Measurements from ENCODE around the gene C2CD2L. TPM values are rescaled to one million over a fixed set of nuclear protein-coding genes. Genes with fewer than 3 reads are reported as not detected.

The C2CD2L gene
- total and polyA plus RNA-seq, 7 donors: 5.3 to 22.6 (median 6.0) TPM

DNA sequence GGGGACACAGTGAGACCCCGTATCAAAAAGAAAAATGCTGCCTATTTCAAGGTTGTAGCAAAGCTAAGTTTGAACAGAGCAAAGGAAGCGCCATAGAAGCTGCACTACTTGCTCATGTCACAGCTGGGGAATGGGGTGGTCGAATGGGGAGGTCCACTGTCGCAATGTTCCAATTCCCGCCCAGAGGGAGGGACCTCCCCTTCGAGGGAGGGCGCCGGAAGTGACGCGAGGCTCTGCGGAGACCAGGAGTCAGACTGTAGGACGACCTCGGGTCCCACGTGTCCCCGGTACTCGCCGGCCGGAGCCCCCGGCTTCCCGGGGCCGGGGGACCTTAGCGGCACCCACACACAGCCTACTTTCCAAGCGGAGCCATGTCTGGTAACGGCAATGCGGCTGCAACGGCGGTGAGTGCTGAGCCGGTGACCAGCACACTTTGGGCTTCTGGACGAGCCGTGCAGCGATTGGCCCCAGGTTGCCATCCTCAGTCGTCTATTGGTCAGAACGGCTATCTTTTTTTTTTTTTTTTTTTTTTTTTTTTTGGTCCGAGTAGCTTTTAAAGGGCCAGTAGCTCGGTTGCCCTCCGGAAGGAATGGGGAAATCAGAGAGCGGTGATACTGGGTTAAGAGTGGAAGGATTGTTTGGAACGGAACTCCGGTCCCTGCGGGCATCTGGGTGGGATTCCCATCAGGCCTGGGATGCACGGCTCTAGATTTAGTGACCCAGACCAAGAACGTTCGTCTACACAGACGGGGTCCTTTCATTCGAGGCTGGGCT, 22.3 kb upstream of the C2CD2L start, which contains the start of gene HMBS:
TSS of gene HMBS (plus strand) at position 219 of the 774 bp plus-strand sequence. CDS start at position 372, 153 bp downstream.
- intact Hi-C loops (cut with DNase I): no loop called here
- Histone ChIP-seq H3K4me3 (peak within 1 kb of the TSS; percentile 62 to 82 (median 68)), H3K27ac (peak within 1 kb of the TSS; percentile 89 to 97 (median 92)), H3K9me3 (no peaks in the 10 kb centered on the region), H3K27me3 (no peaks in the 10 kb centered on the region), H3K4me1 (peaks cover 0 to 15% (median 14%) of the 10 kb centered on the region in 4 donors), H3K36me3 (peaks cover 0 to 31% (median 25%) of the 10 kb centered on the region in 4 donors)
- 1% methylated on average over 45 of the region's 45 CpGs for WGBS, 2 donors
- peak; percentile 53 to 83 (median 82) for TF ChIP-seq POLR2AphosphoS5 (IDR thresholded peaks at IDR 0.05)
- TF ChIP-seq EP300 (IDR thresholded peaks at IDR 0.05): no peak
- TF ChIP-seq, protein P1, sequence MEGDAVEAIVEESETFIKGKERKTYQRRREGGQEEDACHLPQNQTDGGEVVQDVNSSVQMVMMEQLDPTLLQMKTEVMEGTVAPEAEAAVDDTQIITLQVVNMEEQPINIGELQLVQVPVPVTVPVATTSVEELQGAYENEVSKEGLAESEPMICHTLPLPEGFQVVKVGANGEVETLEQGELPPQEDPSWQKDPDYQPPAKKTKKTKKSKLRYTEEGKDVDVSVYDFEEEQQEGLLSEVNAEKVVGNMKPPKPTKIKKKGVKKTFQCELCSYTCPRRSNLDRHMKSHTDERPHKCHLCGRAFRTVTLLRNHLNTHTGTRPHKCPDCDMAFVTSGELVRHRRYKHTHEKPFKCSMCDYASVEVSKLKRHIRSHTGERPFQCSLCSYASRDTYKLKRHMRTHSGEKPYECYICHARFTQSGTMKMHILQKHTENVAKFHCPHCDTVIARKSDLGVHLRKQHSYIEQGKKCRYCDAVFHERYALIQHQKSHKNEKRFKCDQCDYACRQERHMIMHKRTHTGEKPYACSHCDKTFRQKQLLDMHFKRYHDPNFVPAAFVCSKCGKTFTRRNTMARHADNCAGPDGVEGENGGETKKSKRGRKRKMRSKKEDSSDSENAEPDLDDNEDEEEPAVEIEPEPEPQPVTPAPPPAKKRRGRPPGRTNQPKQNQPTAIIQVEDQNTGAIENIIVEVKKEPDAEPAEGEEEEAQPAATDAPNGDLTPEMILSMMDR (IDR thresholded peaks at IDR 0.05): no peak
- TF ChIP-seq POLR2A (IDR thresholded peaks at IDR 0.05): peak in 1 of 2 donors; percentile 29
- DNase-seq: peak; percentile 98

DNA sequence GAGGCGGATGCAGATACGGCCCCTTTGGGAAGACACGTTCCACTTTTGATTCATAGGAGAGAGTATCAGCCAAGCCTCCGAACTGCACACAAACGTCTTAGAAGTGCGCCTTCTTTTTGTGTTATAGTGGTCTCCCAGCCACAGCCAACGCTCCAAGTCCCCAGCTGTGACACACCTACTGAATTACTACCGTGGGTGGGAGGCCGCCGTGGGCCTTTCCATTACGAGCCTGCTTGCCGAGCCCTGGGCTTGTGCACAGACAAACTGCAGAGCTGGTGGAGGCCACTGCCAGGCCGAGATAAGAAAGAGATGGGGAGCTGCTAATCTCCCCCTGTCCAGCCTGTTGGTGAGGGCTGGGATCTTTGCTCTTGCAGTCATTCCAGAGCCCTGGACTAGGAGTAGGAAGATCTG, 21.7 kb upstream of the C2CD2L start:
- H3K27ac ChIP-seq: peak overlapping the region; percentile 89 to 97 (median 92)
- WGBS, 2 donors: 0 to 1% methylated on average over 13 of the region's 13 CpGs
- peaks cover 0 to 25% (median 19%) of the 10 kb centered on the region in 4 donors for H3K36me3 ChIP-seq
- intact Hi-C loops (cut with DNase I): no loop called here
- no peaks in the 10 kb centered on the region for H3K9me3 ChIP-seq
- H3K4me1 ChIP-seq: peaks cover 0 to 15% (median 14%) of the 10 kb centered on the region in 4 donors
- H3K27me3 ChIP-seq: no peaks in the 10 kb centered on the region
- H3K4me3 ChIP-seq: peak overlapping the region; percentile 62 to 82 (median 68)
- no peak for TF ChIP-seq POLR2AphosphoS5 (IDR thresholded peaks at IDR 0.05)
- TF ChIP-seq, protein P1 (IDR thresholded peaks at IDR 0.05): no peak
- no peak for TF ChIP-seq POLR2A (IDR thresholded peaks at IDR 0.05)
- TF ChIP-seq EP300 (IDR thresholded peaks at IDR 0.05): no peak
- DNase-seq: no peak

DNA sequence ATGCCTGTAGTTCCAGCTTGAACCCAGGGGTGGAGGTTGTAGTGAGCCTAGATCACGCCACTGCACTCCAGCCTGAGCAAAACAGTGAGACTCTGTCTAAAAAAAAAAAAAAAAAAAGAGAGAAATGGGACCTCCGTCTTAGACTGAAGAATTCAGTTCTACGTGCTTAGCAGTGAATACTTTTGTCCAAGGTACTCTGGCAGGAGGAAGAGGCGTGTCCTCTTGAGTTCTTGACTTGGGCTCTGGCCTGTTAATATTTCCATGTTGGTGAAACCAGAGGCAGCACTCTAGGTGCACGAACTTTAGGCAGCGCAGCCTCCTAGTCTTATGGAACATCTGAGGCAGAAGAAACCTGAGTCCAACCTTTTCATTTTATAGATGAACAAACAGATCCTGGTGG, 20.0 kb upstream of the C2CD2L start:
- Histone ChIP-seq H3K27ac (no peak overlapping the region), H3K27me3 (no peaks in the 10 kb centered on the region), H3K36me3 (peaks cover 0 to 11% (median 2%) of the 10 kb centered on the region in 4 donors), H3K9me3 (no peaks in the 10 kb centered on the region), H3K4me3 (no peak overlapping the region), H3K4me1 (peaks cover 0 to 17% (median 14%) of the 10 kb centered on the region in 4 donors)
- TF ChIP-seq POLR2A (IDR thresholded peaks at IDR 0.05) (no peak), EP300 (IDR thresholded peaks at IDR 0.05) (no peak)
- TF ChIP-seq, protein P1 (IDR thresholded peaks at IDR 0.05): no peak
- DNase-seq: no peak
- 89 to 90% methylated on average over 6 of the region's 6 CpGs for WGBS, 2 donors
- intact Hi-C loops (cut with DNase I): no loop called here

DNA sequence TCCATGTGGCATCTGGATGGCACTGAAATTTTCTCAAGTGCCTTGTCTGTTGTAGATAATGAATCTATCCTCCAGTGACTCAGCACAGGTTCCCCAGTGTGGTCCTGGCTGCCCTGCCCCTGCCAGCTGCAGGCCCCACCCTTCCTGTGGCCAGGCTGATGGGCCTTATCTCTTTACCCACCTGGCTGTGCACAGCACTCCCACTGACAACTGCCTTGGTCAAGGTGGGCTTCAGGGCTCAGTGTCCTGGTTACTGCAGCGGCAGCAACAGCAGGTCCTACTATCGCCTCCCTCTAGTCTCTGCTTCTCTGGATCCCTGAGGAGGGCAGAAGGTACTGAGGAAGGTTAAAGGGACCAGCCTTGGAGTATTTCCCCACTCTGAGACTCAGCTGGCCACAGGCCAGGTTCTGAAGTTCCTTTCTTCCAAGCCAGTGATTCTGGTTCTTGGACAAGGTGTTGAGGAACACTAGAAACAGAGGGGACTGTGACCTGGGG, 19.4 kb upstream of the C2CD2L start:
- DNase-seq: no peak
- WGBS, 2 donors: 84 to 97% methylated on average over 2 of the region's 2 CpGs
- Histone ChIP-seq H3K4me1 (peaks cover 0 to 24% (median 19%) of the 10 kb centered on the region in 4 donors), H3K36me3 (peaks cover 0 to 4% (median 0%) of the 10 kb centered on the region in 4 donors), H3K4me3 (no peak overlapping the region), H3K27me3 (no peaks in the 10 kb centered on the region), H3K9me3 (no peaks in the 10 kb centered on the region), H3K27ac (no peak overlapping the region)
- intact Hi-C loops (cut with DNase I): no loop called here
- TF ChIP-seq EP300 (IDR thresholded peaks at IDR 0.05): no peak
- no peak for TF ChIP-seq POLR2A (IDR thresholded peaks at IDR 0.05)
- TF ChIP-seq, protein P1 (IDR thresholded peaks at IDR 0.05): no peak
- no peak for TF ChIP-seq POLR2AphosphoS5 (IDR thresholded peaks at IDR 0.05)
